Measurements from ENCODE around the gene PDE1A. TPM values are rescaled to one million over a fixed set of nuclear protein-coding genes. Genes with fewer than 3 reads are reported as not detected.

The PDE1A gene
- total and polyA plus RNA-seq, 2 donors (not counting 1 experiment from before 2014, with no cell fraction given) = 0.07 TPM; not detected in 1

DNA sequence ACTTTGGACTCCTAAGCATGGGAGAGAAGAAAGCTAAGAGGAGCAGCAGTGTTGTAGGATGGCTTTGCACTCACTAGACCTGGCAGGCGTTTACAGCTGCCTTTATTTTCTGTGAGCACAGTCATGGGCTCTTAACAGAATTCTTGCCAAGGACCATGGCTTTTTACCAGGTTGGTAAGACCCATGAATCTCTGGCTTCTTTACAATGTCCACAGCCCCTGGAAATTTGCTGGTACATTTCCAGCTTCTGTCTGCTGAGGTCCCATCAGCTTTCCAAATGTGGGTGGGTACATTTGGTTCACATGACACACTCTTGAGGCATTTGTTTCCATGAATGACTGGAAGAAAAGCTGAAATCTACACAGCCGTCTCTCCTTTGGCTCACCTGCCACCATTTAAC, 278.5 kb downstream of the PDE1A start:
- no peaks in the 10 kb centered on the region for H4K20me1 ChIP-seq (ENCODE audit: control insufficient read depth, insufficient read depth, low read length, poor library complexity, severe bottlenecking)
- H3K79me2 ChIP-seq (ENCODE audit: control insufficient read depth, insufficient read depth, low read length) = no peaks in the 10 kb centered on the region
- no peak for ATAC-seq (ENCODE audit: low read depth)
- no peak overlapping the region for H3K27ac Mint-ChIP-seq
- H3K9me3 Mint-ChIP-seq (ENCODE audit: insufficient read depth) = no peaks in the 10 kb centered on the region
- no peaks in the 10 kb centered on the region for H3K27me3 ChIP-seq (replicated peaks in 1 of 4; ENCODE audit: control extremely low read depth in 1 of 4, control insufficient read depth in 3 of 4, insufficient read depth in 4 of 4, low read length in 3 of 4)
- no peak overlapping the region for H3K27ac ChIP-seq (ENCODE audit: low read length in 2 of 2)
- no peak overlapping the region for H3K4me3 Mint-ChIP-seq
- CTCF ChIA-PET = no interaction called here
- no peak for TF ChIP-seq EZH2 (IDR thresholded peaks at IDR 0.05; ENCODE audit: borderline replicate concordance, insufficient read depth, low read depth, low read length, poor library complexity, severe bottlenecking)
- TF ChIP-seq, protein P1, sequence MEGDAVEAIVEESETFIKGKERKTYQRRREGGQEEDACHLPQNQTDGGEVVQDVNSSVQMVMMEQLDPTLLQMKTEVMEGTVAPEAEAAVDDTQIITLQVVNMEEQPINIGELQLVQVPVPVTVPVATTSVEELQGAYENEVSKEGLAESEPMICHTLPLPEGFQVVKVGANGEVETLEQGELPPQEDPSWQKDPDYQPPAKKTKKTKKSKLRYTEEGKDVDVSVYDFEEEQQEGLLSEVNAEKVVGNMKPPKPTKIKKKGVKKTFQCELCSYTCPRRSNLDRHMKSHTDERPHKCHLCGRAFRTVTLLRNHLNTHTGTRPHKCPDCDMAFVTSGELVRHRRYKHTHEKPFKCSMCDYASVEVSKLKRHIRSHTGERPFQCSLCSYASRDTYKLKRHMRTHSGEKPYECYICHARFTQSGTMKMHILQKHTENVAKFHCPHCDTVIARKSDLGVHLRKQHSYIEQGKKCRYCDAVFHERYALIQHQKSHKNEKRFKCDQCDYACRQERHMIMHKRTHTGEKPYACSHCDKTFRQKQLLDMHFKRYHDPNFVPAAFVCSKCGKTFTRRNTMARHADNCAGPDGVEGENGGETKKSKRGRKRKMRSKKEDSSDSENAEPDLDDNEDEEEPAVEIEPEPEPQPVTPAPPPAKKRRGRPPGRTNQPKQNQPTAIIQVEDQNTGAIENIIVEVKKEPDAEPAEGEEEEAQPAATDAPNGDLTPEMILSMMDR (IDR thresholded peaks at IDR 0.05) = no peak
- no peak overlapping the region for H2AFZ ChIP-seq (ENCODE audit: insufficient read depth, low read depth, low read length, poor library complexity, severe bottlenecking)
- H3K4me2 ChIP-seq (replicated peaks; ENCODE audit: low read depth, low read length, poor library complexity, severe bottlenecking) = no peak overlapping the region
- no peak overlapping the region for H3K4me3 ChIP-seq (ENCODE audit: control extremely low read depth in 1 of 5, extremely low read depth in 1 of 5, insufficient read depth in 1 of 5, low read depth in 2 of 5, low read length in 4 of 5)
- H3K36me3 ChIP-seq (replicated peaks in 1 of 2; ENCODE audit: control extremely low read depth in 1 of 2, control insufficient read depth in 1 of 2, extremely low read depth in 1 of 2, insufficient read depth in 2 of 2, low read length in 1 of 2) = no peaks in the 10 kb centered on the region
- no peak for DNase-seq
- no peaks in the 10 kb centered on the region for H3K4me1 Mint-ChIP-seq
- no peaks in the 10 kb centered on the region for H3K4me1 ChIP-seq (ENCODE audit: control insufficient read depth in 2 of 2, insufficient read depth in 2 of 2, low read length in 2 of 2)
- H3K9ac ChIP-seq (ENCODE audit: low read length) = no peak overlapping the region
- intact Hi-C loops (cut with micrococcal nuclease) = no loop called here
- POLR2A ChIA-PET = no interaction called here
- H3K9me3 ChIP-seq (ENCODE audit: control extremely low read depth in 1 of 3, control insufficient read depth in 2 of 3, insufficient read depth in 1 of 3, low read length in 2 of 3) = no peaks in the 10 kb centered on the region
- WGBS (ENCODE audit: insufficient coverage) = 63% methylated on average over 1 of the region's 2 CpGs
- peaks cover 4% of the 10 kb centered on the region for H3K27me3 Mint-ChIP-seq

DNA sequence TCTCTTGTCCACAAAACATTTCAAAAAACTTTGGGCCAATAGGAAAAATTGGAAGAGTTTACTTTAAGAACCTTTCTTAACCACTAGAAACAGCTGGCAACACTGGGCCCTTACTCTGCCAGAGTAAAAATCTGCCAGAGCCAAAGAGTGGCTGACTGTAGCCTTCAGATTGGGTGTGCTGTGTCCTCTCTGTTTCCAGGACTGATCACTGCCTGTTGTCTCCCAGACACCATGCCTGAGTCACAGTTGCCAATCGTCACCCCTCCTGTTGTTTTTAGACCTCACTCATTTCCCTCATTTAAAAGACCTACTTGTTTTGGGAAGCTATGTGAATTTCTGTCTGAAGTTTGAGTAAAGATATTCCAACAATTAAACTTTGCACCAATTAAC, 282.1 kb downstream of the PDE1A start:
- H3K79me2 ChIP-seq (ENCODE audit: control insufficient read depth, insufficient read depth, low read length) = no peaks in the 10 kb centered on the region
- no peak overlapping the region for H3K4me2 ChIP-seq (replicated peaks; ENCODE audit: low read depth, low read length, poor library complexity, severe bottlenecking)
- no peak overlapping the region for H3K4me3 Mint-ChIP-seq
- peaks cover 4% of the 10 kb centered on the region for H3K27me3 Mint-ChIP-seq
- ATAC-seq (ENCODE audit: low read depth) (no peak), DNase-seq (no peak)
- POLR2A ChIA-PET = no interaction called here
- no peak overlapping the region for H3K9ac ChIP-seq (ENCODE audit: low read length)
- no peak overlapping the region for H2AFZ ChIP-seq (ENCODE audit: insufficient read depth, low read depth, low read length, poor library complexity, severe bottlenecking)
- no peaks in the 10 kb centered on the region for H3K4me1 ChIP-seq (ENCODE audit: control insufficient read depth in 2 of 2, insufficient read depth in 2 of 2, low read length in 2 of 2)
- H3K9me3 ChIP-seq (ENCODE audit: control extremely low read depth in 1 of 3, control insufficient read depth in 2 of 3, insufficient read depth in 1 of 3, low read length in 2 of 3) = no peaks in the 10 kb centered on the region
- CTCF ChIA-PET = no interaction called here
- no peak overlapping the region for H3K27ac Mint-ChIP-seq
- H4K20me1 ChIP-seq (ENCODE audit: control insufficient read depth, insufficient read depth, low read length, poor library complexity, severe bottlenecking) = no peaks in the 10 kb centered on the region
- intact Hi-C loops (cut with micrococcal nuclease) = no loop called here
- H3K9me3 Mint-ChIP-seq (ENCODE audit: insufficient read depth) = no peaks in the 10 kb centered on the region
- WGBS (ENCODE audit: insufficient coverage) = no CpG with 5 or more reads among the region's 1 CpG
- no peak overlapping the region for H3K27ac ChIP-seq (ENCODE audit: low read length in 2 of 2)
- no peaks in the 10 kb centered on the region for H3K4me1 Mint-ChIP-seq
- H3K36me3 ChIP-seq (replicated peaks in 1 of 2; ENCODE audit: control extremely low read depth in 1 of 2, control insufficient read depth in 1 of 2, extremely low read depth in 1 of 2, insufficient read depth in 2 of 2, low read length in 1 of 2) = no peaks in the 10 kb centered on the region
- TF ChIP-seq EZH2 (IDR thresholded peaks at IDR 0.05; ENCODE audit: borderline replicate concordance, insufficient read depth, low read depth, low read length, poor library complexity, severe bottlenecking) = no peak
- TF ChIP-seq, protein P1 (IDR thresholded peaks at IDR 0.05) = no peak
- H3K4me3 ChIP-seq (ENCODE audit: control extremely low read depth in 1 of 5, extremely low read depth in 1 of 5, insufficient read depth in 1 of 5, low read depth in 2 of 5, low read length in 4 of 5) = no peak overlapping the region
- no peaks in the 10 kb centered on the region for H3K27me3 ChIP-seq (replicated peaks in 1 of 4; ENCODE audit: control extremely low read depth in 1 of 4, control insufficient read depth in 3 of 4, insufficient read depth in 4 of 4, low read length in 3 of 4)

All from B cell (primary cell).